CD4-positive, alpha-beta T cell treated with Interferon gamma for 1 hour (primary cell): ENCODE results near the gene LIMA1.
A peak's percentile ranks its signal among the peaks of the same experiment; 100 is the strongest.
"Not testable (repeated sequence)": the region's sequence is repeated elsewhere in the genome, so short reads cannot be mapped to it uniquely, and the experiment has no call there.

Experiments used
- DNase-seq: peaks from one replicate; pipeline ENCODE4 v3.0.0-alpha.2; 2020

The LIMA1 gene

DNA sequence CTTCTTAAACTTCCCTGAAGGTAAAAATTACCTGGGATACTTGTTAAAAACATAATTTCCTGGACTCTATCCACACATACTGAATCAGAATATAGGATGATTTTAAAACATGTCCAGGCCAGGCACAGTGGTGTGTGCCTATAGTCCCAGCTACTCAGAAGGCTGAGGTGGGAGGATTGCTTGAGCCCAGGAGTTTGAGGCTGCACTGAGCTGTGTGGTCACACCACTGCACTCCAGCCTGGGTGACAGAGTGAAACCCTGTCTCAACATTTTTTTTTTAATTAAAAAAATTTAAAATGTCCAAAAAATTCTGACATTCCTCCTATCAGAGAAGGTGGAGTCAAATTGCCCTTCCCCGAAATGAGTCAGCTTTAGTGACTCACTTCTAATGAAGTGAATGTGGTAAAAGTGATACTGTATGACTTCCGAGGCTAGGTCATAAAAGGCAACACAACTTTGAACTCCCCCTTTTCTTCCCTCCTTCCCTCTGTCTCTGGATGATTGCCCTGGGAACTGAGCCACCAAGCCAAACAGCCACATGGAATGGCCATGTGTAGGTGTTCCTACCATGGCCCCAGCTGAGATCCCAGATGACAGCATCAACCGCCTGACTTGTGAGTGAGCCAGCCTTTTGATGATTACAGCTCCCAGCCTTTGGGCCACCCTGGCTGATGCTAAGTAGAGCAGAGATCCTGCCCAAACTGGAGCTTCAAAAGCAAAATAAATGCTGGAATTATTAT lies 36.3 kb downstream of the LIMA1 start:
- DNase-seq: no peak

DNA sequence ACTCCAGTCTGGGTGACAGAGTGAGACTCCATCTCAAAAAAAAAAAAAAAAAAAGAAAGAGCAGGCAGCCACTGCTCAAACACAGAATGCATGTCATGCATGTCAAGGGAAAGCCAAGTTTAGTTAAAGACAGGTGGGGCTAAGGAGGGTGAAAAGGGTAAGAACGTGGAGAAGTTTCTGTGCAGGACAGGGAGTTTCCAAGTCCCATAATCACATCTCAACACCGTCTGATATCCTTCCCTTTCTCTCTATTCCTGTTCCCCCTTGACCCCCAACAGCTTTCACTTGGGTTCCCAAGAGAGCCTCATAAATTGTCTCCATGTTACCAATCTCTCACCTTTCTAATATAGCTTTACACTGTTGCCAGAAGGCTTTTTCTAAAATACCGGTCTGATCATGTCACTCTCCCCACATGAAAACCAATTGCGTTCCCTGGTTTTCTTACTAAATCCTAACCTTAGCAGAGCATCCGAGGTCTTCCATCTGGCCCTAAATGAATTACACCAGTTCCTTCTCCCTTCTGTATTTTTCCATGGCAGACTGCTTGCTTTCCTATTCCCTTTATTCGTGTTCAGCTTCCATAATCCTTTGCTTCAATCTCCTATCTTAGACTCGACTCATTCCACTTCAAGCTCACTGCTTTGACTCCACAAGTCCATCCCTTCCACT lies 37.0 kb downstream of the LIMA1 start:
- DNase-seq: no peak

DNA sequence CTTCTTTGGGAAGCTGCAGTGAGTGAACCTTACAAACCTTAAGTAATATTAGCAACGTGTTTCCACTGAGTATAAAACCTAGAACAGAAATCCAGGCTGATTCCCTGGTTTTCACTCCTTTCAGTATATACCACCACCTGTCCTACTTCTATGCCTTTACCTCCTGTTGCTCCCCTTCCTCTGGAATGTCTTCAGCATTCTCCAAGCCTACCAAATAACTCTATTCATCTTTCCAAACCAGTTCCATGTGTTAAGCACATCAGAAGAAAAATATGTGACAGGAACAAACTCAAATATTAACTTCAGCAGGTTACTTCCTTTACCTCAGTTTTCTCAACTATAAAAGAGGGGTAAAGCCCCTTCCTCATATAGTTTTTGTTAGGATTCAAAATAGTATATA lies 39.8 kb downstream of the LIMA1 start:
- DNase-seq: no peak

DNA sequence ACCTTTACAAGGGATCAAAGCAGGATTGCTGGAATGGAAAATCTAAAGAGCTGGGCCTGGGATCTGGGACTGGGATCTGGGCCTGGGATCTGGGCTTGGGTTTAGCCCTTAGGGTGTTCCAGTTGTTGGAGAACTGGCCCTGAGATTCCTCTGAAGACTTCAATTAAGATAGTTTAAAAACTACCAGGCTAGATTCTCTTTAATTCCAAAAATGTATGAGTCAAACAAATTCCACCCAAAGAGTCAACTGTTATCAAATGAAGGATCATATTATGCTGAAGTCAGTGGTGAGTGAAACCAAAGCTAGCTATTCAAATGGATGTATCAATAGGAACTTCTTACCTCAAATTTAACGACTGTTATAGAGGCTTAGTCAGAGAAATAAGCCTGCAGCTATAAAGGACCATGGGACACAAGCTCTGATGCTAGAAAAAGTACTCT lies 40.5 kb downstream of the LIMA1 start:
- DNase-seq: no peak

DNA sequence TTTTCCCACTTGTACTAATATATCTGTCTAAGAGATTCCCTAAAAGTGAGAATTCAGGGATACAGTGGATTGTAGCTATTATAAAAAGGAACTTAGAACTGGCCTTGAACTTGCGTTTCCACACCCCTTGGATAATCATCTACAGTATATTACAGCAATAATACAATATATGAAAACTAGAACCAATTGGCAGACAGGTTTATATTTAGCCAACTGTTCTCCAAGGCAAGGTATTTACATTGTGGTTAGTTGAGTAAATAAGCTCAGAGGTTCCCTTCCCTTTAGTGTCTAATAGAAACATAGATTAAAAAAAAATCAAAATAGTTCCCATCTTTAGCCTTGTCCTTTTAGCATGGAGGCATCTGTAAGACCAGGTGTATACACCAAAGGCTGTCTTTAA lies 42.1 kb downstream of the LIMA1 start:
- no peak for DNase-seq

DNA sequence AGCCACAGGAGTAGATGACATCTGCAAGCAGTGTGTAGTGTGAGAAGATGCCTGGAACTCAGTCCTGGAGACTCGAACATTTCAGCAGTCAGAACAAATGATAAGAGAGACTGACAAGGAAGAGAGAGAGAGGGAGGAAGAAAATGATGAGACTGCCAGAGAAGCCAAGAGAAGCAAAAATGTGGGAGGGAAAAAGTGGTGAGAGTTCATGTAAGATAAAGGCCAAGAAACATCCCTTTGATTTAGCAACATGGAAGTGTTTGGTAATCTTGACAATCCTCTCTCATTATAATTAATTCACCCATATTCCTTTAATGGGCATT lies 42.6 kb downstream of the LIMA1 start:
- no peak for DNase-seq

DNA sequence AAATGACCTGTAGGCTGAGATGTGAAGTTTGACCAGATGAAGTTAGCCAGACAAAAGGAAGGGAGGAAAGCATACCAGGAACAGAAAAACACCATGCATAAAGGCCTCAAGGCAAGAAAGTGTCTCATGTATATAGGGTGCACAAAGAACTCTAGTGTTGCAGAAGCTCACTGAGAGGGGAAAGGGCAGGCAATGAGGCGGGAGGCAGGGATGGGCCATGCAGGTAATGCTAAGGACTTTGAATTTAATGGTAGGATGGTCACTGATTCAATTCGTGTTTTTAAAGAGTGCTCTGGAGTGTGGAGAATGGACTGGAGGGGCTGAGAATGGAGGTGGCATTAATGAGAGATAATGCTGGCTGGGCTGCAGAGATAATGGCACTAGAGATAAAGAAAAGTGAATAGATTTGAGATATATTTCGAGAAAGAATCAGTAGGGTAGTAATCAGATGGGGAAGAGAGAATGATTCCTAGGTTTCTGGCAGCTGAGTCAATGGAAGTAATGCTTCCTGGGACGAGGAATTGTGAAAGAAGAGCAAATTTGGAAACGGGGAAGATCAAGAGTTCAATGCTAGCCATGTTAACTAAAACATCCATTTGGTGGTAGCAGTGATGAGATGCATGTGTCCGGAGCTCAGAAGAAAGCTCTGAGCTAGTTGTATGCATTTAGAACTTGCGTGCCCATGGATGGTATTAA lies 43.1 kb downstream of the LIMA1 start:
- DNase-seq: no peak

DNA sequence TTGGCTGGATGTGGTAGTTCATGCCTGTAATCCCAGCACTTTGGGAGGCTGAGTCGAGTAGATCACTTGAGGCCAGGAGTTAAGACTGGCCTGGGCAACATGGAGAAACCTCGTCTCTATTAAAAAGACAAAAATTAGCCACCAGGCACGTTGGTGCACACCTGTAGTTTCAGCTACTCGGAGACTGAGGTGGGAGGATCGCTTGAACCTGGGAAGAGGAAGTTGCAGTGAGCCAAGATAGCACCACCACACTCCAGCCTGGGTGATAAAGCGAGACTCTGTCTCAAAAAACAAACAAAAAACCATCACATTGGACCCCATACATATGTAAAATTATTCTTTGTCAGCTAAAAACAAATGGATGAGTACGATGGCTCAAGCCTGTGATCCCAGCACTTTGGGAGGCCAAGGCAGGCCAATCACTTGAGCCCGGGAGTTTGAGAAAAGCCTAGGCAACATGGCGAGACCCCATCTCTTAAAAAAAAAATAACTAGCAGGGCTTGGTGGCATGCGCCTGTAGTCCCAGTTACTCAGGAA lies 43.9 kb downstream of the LIMA1 start:
- no peak for DNase-seq

DNA sequence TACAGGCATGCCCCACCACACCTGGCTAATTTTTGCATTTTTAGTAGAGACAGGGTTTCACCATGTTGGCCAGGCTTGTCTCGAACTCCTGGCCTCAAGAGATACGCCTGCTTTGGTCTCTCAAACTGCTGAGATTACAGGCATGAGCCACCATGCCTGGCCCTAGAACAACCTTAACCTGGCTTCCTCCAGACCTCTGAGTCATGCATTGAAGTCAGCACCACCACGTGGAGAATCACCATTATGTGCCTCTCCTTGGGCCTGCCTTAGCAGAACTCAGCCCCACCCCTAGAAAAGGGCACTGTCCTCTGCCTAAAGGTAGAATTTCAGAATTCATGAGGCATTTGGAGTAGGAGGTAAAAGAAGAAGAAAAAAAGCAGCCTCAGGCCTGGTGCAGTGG lies 49.0 kb downstream of the LIMA1 start:
- no peak for DNase-seq

DNA sequence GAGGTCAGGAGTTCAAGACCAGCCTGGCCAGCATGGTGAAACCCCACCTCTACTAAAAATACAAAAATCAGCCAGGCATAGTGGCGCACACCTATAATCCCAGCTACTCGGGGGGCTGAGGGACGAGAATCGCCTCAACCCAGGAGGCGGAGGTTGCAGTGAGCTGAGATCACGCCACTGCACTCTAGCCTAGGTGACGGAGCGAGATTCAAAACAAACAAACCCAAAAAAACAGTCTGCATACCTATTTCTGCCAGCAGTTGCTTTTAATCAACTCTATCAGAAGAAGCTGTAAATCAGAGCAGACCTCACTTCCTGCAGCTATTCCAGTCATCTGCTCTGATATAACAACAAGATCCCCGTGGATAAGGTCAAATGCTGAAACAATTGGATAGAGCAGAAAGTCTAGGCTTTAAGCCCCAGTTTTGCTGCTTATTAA lies 50.5 kb downstream of the LIMA1 start:
- no peak for DNase-seq

DNA sequence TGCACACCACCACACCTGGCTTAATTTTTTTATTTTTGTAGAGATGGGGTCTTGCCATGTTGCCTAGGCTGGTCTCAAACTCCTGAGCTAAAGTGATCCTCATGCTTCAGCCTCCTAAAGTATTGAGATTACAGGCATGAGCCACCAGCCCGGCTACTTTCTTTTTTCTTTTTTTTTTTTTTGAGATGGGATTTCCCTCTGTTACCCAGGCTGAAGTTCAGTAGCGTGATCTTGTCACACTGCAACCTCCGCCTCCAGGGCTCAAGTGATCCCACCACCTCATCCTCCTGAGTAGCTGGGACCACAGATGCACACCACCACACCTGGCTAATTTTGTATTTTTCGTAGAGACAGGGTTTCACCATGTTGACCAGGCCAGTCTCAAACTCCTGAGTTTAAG lies 51.1 kb downstream of the LIMA1 start:
- DNase-seq: no peak

DNA sequence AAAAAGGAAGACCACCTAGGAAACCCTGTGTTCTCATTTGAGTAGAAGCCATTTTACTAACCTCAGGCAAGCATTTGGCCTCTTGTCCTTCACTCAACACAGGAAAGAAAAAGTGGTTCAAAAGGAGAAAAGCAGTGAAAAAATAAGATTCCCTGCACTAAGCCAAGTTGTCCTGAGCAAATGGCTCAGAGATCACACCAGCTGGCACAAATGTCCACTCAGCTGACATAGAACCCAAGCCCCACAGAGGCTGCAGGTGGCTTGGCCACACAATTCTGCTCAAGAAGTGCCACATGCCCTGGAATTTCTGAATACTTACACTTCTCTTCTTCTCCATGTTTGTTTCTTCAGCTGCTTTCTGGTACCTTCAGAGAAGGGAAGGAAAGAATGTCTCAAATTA lies 52.0 kb downstream of the LIMA1 start:
- no peak for DNase-seq

DNA sequence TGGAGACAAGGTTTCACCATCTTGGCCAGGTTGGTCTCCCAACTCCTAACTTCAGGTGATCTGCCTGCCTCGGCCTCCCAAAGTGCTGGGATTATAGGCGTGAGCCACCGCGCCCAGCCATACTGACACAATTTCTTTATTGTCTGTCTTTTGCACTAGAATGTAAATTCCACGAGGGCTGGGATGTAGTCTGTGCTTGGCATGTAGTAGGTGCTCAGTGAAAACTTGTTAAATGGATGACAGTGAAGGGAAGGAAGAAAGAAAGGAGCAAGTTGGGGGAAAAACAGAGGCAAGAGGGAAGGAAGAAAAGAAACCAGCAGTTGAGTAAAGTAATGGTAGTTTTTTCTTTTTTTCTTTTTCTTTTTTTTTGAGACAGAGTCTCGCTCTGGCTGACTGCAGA lies 53.1 kb downstream of the LIMA1 start:
- no peak for DNase-seq

DNA sequence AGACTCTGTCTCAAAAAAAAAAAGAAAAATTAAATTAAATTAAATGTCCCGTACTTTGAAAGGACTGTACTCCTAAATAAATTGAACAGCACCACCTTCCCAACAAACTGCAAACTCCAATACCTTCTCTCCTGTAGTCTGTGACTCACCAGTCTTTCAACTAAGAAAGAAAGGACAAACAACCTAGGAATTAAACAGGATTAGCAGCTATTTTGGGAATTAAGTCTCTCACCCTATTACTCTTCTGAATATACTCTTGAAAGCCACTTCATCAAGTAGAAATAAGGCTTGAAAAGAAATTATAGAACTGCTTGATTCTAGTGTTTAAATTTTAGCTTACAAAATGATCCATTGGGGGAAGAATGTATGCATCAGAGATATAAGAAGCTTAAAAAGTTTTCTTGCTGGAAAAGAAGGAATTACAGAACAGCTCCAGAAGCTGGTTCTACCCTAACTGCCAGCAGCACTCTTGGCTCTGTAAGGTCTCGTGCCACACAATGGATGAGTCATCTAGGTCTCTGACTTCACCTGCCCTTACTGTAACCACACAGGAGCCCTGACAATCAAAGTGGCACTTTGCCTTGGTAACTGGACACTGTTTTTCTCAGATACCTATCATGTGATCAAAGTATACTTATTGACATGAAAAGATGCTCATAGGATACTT lies 59.2 kb downstream of the LIMA1 start:
- peak; percentile 10 for DNase-seq

DNA sequence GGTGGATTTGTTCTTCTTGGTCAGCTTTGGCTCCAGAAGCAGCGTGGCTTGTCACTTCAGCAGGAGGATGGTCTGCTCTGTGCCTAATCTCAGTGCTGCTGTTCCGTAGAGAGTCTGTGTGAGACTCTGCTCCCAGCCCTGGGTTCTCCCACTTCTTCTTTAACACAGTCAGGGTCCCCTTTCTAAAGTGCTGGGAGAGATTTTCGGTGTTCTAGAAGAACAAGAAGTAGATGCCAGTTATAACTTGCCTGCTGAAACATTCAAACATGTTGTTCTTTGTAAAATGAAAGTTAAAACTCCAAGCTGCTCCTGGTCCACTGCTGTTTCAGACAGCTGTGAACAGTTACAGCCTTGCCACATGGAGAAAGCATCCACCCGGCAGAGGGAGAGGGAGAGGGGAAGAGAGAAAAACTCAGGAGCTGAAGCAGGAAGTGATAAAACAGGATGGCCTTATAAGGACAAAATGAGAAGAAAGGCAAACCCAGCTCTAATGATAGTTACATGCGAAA lies 61.0 kb downstream of the LIMA1 start:
- no peak for DNase-seq

DNA sequence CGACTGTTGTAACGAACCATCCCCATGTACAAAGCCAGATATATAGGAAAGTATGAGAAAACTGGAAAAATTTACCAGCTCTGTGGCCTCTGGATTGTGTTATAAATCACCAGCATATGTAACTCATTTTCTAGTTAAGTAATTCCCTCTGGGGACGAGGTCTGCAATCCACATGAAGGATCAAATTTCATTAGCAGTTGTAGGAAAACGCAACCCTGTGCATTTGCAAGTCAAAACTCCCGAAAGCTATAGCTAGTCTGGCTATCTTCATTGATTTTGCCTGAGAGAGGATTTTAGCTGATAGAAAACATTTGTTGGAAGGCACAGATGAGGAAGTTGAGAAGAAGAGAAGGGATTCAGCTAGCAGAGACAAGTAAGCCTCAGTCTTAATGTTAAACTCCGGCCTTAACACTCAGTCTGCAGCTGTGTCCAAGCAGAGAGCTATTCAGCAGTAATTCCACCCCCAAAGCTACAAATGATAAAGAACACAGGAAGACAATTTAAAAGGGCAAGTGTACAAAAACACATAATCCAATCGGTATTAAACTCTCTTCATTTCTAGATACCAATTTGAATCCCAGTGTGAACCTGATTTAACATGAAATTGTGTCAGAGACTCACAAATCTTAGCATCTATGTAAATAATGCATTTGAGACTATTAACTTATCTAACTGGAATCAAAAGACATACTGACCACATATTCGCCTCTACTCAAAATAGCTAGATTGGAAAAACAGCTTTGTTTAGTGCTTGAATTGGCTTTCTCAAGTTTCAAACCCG lies 61.9 kb downstream of the LIMA1 start:
- DNase-seq: no peak

DNA sequence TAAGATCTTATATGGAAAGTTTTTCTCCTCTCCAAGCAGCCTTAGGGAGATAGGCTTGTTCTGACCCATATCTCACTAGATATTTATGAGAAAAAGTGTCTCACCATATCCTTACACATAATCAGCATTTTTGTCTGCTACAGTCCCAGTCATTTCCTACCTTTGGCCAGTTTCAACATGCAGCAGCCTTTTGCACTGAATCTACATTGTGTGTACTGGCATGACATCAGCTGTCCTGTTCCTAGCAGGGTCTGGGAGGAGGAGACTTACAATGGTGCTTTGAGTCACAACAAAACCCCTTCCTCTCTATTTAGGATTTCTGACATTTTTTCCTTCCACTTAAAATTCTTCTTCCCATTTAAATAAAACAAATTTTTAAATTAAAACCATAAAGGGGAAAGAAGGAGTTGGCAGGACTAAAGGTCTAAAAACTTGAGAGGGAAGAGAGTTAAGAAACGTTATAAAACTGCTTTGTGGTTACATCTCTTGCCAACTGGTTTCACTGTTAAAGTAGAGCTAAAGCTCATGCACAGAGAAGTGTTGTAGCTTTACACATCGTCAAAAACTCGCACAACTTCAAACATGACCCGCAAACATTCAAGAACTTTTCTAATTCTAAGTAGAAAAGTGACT lies 62.8 kb downstream of the LIMA1 start:
- no peak for DNase-seq

DNA sequence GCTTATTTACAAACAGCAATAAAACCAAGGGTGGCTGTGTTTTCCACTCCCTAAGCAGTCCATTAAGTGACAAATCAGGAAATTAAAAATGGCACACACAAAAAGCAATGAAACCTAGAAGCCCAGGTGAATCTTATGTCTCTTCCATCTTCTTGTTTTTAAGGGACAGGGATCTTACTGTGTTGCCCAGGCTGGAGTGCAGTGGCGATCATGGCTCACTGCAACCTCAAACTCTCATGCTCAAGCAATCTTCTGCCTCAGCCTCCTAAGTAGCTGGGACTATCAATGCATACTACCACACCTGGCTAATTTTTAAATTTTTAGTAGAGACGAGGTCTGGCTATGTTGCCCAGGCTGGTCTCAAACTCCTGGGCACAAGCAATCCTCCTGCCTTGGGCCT lies 63.8 kb downstream of the LIMA1 start:
- no peak for DNase-seq

DNA sequence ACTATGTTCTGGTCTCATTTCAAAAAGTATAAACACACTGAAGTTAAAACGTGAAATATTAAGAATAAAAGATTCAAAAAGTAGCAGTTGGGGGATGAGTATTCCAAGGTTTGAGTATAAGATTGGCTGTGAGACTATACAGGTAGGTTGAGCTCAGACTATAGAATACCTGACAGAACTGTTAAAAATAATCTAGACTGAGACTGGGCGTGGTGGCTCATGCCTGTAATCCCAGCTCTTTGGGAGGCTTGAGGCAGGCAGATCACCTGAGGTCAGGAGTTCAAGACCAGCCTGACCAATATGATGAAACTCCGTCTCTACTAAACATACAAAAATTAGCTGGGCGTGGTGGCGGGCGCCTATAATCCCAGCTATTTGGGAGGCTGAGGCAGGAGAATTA lies 64.3 kb downstream of the LIMA1 start:
- not testable (repeated sequence) for DNase-seq

DNA sequence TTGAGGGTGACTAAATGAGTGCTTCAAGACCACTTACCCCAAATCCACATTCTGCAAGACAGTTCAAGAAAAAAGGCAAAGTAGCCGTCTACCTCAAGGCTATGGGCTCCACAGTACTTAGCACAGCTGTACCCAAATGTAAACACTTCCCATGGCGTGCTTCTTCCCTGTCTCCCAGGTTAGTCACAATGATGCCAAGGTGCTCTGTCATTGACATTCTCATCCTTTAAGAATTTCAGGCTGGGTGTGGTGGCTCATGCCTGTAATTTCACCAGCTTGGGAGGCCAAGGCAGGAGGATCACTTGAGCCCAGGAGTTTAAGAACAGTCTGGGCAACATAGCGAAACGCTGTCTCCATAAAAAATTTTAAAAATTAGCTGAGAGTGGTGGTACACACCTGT lies 64.9 kb downstream of the LIMA1 start:
- DNase-seq: no peak

DNA sequence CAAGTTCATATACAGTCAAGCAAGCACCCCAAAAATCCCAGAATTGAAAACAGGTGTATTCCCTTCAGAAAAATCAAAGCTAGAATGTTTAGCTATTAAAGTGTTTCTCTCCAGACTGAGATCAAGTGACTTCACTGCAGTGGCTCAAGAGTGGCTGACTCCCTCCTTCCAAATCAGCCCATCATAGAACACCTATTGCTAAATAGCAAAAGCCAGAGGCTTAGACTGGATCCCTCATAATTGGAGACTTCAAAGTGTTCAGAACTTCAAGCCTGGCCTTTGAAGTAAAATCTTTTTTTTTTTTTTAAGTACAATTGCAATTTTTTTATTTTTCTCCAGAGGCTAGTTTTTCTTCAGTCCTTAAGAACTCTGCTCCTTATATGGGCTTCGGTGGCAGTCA lies 66.1 kb downstream of the LIMA1 start:
- DNase-seq: no peak

DNA sequence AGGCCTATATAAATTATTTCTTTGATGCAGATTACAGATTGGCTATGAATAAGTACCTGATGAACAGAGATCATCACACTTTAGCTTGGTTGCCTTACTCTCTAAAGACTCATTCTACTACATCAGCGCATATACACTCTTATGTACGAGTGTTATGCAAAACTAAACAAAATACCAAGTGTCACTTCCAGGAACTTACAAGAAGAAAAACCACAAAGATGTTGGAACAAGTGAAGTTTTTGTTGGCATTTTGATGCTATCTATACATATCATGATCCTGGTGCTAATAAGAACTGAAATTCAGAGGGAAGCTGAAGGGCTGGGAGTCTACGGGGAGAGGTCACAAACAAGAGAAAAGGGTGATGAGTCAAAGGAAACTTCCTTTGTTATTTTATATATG lies 68.3 kb downstream of the LIMA1 start:
- DNase-seq: no peak
